Measurements from ENCODE around the gene MRPS2.

The MRPS2 gene

DNA sequence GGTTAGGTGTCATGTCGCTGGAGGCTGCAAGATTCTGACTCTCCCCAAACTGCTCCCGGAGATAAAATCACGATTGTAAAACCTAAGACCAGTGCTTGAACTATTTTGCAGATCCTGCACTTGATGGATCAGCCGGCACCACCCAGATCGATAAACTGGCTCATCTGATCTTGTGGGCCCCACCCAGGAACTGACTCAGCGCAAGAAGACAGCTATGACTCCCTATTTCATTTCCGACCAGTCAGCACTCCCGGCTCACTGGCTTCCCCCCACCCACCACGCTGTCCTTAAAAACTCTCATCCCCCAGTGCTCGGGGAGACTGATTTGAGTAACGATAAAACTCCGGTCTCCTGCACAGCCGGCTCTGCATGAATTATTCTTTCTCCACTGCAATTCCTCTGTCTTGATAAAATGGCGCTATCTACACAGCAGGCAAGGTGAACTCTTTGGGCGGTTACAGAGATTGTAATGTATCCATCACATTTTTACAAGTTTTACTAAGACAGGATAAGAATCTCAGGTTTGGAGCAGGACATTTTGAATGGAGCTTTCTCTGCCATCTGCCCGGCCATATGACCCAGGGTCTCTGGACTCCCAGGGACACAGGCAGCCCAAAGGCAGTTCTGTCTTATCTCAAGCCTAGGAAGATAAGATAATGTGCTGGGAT, 31.5 kb upstream of the MRPS2 start:
- H3K9me3 ChIP-seq (ENCODE audit: control insufficient read depth, low read length): no peaks in the 10 kb centered on the region
- peak overlapping the region; percentile 40 for H3K4me3 ChIP-seq (ENCODE audit: low read depth, low read length)
- peaks cover 34% of the 10 kb centered on the region for H3K4me1 ChIP-seq
- peak overlapping the region; percentile 90 for H3K27ac ChIP-seq
- H3K36me3 ChIP-seq (ENCODE audit: control insufficient read depth, insufficient read depth, low read length): no peaks in the 10 kb centered on the region
- H3K79me2 ChIP-seq: no peaks in the 10 kb centered on the region
- no peaks in the 10 kb centered on the region for H3K27me3 ChIP-seq (ENCODE audit: control insufficient read depth, insufficient read depth, low read length)
- no peak overlapping the region for H3K9ac ChIP-seq
- H3K4me2 ChIP-seq (ENCODE audit: low read length): peak overlapping the region; percentile 76
- TF ChIP-seq, protein P1, sequence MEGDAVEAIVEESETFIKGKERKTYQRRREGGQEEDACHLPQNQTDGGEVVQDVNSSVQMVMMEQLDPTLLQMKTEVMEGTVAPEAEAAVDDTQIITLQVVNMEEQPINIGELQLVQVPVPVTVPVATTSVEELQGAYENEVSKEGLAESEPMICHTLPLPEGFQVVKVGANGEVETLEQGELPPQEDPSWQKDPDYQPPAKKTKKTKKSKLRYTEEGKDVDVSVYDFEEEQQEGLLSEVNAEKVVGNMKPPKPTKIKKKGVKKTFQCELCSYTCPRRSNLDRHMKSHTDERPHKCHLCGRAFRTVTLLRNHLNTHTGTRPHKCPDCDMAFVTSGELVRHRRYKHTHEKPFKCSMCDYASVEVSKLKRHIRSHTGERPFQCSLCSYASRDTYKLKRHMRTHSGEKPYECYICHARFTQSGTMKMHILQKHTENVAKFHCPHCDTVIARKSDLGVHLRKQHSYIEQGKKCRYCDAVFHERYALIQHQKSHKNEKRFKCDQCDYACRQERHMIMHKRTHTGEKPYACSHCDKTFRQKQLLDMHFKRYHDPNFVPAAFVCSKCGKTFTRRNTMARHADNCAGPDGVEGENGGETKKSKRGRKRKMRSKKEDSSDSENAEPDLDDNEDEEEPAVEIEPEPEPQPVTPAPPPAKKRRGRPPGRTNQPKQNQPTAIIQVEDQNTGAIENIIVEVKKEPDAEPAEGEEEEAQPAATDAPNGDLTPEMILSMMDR (IDR thresholded peaks at IDR 0.05): no peak
- H2AFZ ChIP-seq: peak overlapping the region; percentile 53

DNA sequence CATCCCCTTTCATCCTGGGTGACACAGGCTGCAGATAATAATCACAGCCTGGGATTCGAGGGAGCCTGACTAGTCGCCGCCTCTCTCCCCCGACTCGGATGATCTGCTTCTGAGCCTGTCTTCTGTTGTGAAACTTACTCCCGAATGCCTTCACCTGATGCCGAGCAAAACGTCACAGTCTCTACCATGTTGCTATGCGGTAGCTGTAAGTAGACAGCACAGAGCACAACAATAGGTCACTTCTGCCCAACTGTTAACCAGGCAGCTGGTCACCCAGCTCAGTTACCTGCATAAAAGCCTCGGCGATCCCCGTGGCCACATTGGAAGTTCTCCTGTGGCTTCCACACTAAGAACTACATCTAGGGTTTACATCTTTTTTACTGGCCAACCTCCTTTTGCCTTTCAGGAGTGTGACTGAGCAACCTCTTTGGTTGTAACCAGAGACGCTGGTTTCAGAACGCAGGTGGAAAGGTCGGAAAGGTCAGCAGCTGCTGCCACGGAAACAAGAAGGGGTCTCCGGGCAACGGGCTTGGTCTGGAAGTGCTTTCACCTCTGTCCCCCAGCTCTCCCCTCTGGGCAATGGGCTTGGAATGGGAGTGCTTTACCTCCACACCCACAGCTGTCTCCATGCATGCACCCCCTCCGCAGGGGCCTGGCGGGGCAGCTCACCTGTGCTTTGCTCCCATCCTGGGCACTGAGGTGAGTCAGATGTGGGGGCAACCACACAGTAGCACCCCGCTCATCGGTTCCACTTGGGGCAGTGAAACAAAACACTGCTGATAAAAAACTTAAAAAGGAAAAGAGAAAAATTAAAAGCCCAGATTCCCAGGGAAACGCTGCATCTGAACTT, 28.5 kb upstream of the MRPS2 start:
- H3K4me1 ChIP-seq: peaks cover 35% of the 10 kb centered on the region

DNA sequence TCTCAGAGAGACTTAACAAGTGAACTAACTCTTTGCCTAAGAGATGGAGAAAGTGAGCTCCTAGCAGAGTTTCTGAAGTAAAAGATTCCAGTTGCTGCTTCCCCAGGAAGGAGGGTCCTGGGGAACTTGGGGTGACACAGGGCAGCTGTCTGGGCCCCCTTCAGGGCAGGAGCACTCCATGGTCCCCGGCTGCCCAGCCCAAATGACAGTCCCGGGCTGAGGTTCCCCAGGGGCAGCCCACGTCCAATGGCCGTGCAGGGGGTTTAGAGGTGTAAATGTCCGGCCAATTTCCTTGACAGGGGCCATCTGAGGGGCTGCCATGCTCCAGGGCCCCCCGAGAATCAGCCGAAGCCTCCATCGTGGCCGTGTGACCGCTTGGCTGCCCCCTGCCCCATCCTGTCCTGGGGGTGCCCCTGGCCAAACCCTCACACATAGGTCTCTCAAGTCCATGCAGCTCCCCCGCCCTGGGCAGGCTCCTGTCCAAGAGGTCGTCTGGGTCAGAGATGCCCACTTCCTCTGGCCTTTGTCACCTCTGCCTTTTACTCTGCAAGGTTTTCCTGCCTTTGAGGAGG, 26.4 kb upstream of the MRPS2 start:
- H3K4me2 ChIP-seq (ENCODE audit: low read length): peak overlapping the region; percentile 11
- H3K9me3 ChIP-seq (ENCODE audit: control insufficient read depth, low read length): no peaks in the 10 kb centered on the region
- no peak overlapping the region for H2AFZ ChIP-seq
- H3K27me3 ChIP-seq (ENCODE audit: control insufficient read depth, insufficient read depth, low read length): no peaks in the 10 kb centered on the region
- H3K27ac ChIP-seq: peak overlapping the region; percentile 94
- peaks cover 7% of the 10 kb centered on the region for H3K79me2 ChIP-seq
- H3K4me3 ChIP-seq (ENCODE audit: low read depth, low read length): no peak overlapping the region
- H3K9ac ChIP-seq: no peak overlapping the region
- peaks cover 32% of the 10 kb centered on the region for H3K4me1 ChIP-seq
- TF ChIP-seq, protein P1 (IDR thresholded peaks at IDR 0.05): no peak
- H3K36me3 ChIP-seq (ENCODE audit: control insufficient read depth, insufficient read depth, low read length): no peaks in the 10 kb centered on the region

More for the DNA sequence above, 28.5 kb upstream of the MRPS2 start:
- Histone ChIP-seq H3K4me2 (ENCODE audit: low read length) (peak overlapping the region; percentile 69), H3K36me3 (ENCODE audit: control insufficient read depth, insufficient read depth, low read length) (no peaks in the 10 kb centered on the region), H3K4me3 (ENCODE audit: low read depth, low read length) (peak overlapping the region; percentile 27), H3K27me3 (ENCODE audit: control insufficient read depth, insufficient read depth, low read length) (no peaks in the 10 kb centered on the region), H3K27ac (peak overlapping the region; percentile 94), H2AFZ (peak overlapping the region; percentile 62), H3K9me3 (ENCODE audit: control insufficient read depth, low read length) (no peaks in the 10 kb centered on the region), H3K9ac (no peak overlapping the region), H3K79me2 (peaks cover 7% of the 10 kb centered on the region)
- TF ChIP-seq, protein P1 (IDR thresholded peaks at IDR 0.05): no peak

DNA sequence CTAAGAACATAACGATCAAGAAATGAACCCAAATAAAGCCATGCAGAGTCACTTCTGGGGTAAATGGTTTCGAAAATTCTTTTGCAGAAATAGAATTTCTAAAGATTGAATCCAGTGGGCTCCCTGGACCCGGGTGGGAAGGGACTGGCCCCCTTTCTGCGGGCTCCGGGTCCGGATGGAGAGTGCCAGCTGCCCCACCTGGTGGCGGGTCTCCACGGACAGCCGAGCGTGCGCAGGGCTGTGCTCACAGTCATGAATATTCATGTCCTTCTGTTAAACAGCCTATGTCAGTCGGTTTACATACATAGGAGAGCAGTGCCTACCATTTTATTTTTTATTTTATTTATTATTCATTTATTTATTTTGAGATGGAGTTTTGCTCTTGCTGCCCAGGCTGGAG, 25.6 kb upstream of the MRPS2 start:
- TF ChIP-seq, protein P1 (IDR thresholded peaks at IDR 0.05): peak; percentile 47
- Histone ChIP-seq H3K27me3 (ENCODE audit: control insufficient read depth, insufficient read depth, low read length) (no peaks in the 10 kb centered on the region), H3K9me3 (ENCODE audit: control insufficient read depth, low read length) (no peaks in the 10 kb centered on the region), H3K4me2 (ENCODE audit: low read length) (peak overlapping the region; percentile 17), H3K27ac (no peak overlapping the region), H3K79me2 (peaks cover 7% of the 10 kb centered on the region), H3K4me3 (ENCODE audit: low read depth, low read length) (peak overlapping the region; percentile 25), H2AFZ (no peak overlapping the region), H3K36me3 (ENCODE audit: control insufficient read depth, insufficient read depth, low read length) (no peaks in the 10 kb centered on the region), H3K4me1 (peaks cover 29% of the 10 kb centered on the region), H3K9ac (no peak overlapping the region)
